ENCODE data around the gene THAP12. TPM values are rescaled to one million over a fixed set of nuclear protein-coding genes. Genes with fewer than 3 reads are reported as not detected.

Gene THAP12
- total RNA-seq, 1 experiment from 2014 or later = 82.0 TPM

DNA sequence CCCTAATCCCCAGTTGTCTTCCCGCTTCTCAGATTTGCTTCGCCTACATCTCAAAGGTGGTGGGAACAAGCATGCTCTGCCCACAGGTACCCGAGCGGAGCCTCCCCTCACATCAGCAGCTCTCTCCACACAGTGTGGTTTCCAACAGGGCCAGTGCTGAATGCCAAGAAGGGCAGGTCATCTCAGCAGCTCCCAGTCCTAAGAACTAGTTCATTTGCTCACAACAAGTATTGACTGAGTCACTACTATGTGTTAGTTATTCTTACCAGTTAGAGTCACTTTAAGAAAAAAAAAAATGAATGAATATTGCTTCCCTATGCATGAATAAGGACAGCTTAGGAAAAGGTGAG lies 66.2 kb downstream of the THAP12 start:
- in situ Hi-C loops (cut with HindIII; ENCODE audit: low sequenced_read_pairs) = no loop called here
- DNase-seq (ENCODE audit: low spot score) = no peak

DNA sequence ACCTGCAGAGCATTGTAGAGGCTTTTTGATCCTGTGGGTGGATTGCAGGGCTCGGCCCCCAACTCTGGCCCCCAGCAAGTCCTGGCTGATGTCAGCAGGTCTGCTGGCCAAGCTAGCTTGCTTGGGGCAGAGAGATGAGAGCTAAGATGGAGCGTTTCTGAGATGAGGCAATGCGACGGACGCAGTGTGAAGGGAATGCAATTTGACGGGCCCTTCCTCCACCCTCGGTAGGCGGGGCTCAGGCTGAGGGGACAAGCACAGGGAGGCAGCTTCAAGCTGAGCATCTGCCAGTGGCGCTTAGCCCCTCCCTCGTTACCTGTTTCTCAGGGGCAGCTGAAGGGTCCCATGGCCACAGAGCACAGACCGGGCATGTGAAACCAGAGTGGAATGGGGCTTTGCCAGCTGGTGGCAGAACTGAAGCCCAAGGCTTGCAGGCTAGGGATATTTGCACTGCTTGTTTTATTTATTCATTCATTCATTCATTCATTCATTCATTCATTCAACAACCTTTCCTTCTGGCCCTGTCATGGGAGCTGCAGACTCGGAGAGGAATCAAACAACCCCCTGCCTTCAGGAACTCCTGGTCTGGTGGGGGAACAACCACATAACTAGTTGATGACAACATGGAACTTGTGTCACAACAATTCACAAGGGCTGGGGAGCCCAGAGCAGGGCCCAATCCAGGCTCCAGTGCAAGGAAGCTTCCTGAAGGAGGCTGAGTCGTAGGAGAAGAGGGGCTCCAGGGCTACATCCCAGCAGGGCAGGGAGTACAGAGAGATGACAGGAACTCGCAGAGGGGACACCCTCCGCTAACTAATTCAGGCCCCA lies 66.8 kb downstream of the THAP12 start:
- no peak for DNase-seq (ENCODE audit: low spot score)
- in situ Hi-C loops (cut with HindIII; ENCODE audit: low sequenced_read_pairs) = no loop called here

DNA sequence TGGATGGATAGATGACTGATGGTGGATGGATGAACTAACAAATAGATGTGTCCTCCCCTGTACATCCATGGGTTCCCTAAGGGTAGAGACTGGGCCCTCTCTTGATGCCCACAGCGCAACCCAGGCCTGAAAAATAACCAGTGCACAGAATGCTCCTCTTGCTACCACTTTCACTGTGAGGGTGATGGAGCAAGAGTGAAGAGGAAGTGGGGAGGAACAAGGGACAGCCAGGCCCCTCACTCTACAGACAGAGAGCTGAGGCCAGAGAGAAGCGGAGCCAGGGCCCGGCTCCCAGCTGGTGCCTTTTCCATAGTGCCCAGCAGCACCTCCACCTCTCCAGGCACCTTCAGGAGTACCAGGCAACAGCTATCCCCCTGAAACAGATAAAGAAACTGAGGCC lies 67.7 kb downstream of the THAP12 start:
- in situ Hi-C loops (cut with HindIII; ENCODE audit: low sequenced_read_pairs) = no loop called here
- DNase-seq (ENCODE audit: low spot score) = no peak

DNA sequence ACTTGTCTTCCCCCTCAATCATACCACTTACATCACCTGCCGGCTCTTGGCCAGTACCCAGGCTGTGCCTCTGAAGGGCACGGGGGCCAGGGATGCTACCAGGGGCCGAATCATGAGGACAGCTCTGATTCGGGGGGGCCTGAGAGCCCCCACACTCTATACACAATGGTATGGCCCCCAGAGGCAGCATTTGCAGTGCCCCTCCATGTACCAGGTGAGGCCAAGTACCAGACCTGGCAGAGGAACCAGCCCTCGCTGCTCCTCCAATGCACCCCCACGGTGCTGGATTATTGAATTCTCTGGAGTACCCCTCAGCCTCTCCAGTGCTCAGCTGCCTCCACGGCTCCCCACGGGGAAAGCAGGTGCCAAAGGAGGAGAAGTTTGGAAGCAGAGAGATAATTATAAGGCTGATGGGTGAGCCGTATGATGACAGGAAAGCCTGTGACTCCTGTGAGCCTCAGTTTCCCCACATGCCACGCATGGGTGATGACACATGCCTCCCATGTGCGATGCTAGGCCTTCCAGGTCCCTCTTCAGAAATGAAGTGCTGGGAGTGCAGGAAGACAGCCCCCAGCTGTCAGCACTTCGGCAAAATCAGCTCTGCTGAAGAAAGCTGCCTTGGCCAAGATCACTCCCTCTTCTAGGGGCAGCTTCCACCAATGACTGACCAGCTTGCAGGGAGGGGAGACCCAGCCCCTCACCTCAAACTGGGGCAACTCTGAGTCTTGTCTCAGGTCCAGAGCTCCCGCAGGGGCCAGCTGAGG lies 69.9 kb downstream of the THAP12 start:
- DNase-seq (ENCODE audit: low spot score) = no peak
- in situ Hi-C loops (cut with HindIII; ENCODE audit: low sequenced_read_pairs) = no loop called here

DNA sequence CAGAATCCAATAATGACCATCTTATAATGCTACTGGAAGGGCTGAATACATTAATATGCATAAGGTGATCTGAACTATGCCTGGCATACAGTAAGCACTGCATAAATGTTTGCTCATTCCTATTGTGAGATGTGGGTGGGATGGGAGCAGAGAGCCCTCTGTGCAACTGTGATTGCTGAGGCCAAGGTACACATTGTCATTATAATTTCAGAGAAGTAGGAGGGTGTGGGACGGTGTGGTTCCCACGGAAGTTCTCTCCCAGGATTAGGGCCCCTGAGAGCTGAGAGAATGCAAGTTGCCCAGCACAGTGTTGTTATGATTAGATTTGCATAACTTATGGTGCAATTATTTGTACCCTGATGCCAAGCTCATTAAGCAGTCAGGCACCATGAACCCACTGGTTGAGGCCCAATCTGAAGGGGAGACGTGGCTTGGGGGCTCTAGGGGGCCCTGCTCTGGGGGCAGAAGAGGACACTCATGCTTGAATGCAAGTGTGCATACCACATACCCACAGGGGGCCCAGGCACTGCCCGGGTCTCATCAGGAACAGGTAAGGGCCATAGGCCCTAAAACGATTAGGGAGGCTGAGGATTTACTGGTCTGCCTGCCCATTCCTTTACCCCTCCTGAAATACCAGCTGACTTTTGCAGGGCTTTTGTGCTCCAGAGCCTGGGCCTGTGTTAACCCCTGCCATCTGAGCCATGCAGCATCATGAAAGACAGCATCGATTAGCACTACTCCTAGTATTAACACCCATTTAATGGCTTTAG lies 72.8 kb downstream of the THAP12 start:
- no peak for DNase-seq (ENCODE audit: low spot score)
- in situ Hi-C loops (cut with HindIII; ENCODE audit: low sequenced_read_pairs) = no loop called here

DNA sequence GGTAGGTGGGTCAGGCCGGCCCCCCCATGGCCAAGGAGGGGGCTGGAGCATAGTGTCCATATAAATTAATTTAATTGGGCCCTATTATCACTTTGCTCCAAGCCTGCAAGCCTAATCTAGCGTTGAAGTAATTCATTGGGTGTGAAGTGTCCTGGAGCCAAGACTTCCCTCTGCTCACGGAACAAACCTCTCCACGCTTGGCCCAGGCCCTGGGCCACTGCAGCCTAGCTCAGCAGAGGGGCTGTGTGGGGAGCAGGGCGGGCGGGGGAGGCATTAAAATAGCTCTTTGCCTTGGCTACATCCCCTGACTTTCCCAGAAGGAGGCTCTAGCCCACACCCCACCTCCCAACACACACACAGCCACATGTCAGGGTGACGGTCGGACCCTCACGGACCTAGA lies 73.5 kb downstream of the THAP12 start:
- no peak for DNase-seq (ENCODE audit: low spot score)
- in situ Hi-C loops (cut with HindIII; ENCODE audit: low sequenced_read_pairs) = no loop called here

DNA sequence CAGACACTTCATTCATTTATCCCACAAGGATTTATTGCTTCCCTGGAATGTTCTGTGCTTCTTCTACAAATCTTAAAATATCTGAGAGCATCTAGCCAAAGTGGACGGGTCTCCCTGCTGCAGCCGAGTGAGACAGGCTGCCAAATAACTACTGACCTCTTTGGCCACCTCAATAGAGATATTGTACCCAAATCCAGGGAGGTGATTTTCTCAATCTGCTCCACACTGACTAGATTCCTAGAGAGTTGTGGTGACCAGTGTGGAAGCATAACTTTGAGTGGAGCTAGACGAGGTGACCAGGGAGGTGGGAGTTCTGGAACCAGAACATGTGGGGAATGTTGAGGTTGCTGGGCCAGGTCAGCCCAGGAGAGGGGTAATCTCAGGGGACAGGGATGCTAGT lies 77.5 kb downstream of the THAP12 start:
- DNase-seq (ENCODE audit: low spot score) = no peak
- in situ Hi-C loops (cut with HindIII; ENCODE audit: low sequenced_read_pairs) = no loop called here

DNA sequence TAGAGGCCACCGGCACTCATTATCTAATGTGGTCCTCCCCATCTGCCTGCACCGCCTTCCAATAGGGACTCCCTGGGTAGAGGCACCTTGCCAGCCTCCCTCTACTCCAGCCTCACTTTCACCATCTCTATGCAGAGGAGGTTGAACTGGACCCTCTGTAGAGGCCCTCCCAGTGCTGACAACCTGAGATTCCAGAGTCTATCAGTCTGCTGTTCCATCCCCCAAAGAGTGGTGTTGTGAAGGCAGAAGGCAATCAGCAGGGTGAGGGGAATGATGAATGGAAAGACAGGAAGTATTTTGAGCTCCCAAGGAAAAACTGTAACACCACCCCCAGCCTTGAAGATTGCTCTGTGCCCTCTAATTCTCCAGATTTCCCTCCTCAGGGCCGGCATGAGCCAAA lies 77.9 kb downstream of the THAP12 start:
- DNase-seq (ENCODE audit: low spot score) = no peak
- in situ Hi-C loops (cut with HindIII; ENCODE audit: low sequenced_read_pairs) = no loop called here

Other genes starting within 250 kb of the THAP12 start
- 20.5 and 21.6 TPM in 2 replicates for gene WNT11, start 174.6 kb downstream of the THAP12 start, total RNA-seq (2014; rRNA removed; shearing (Covaris generic))
- gene GVQW3, start 191 bp upstream of the THAP12 start, total RNA-seq (2014; rRNA removed; shearing (Covaris generic)) = 1.4 and 5.2 TPM in 2 replicates
- gene EMSY, start 63.9 kb upstream of the THAP12 start, total RNA-seq (2014; rRNA removed; shearing (Covaris generic)) = 6.3 and 12.8 TPM in 2 replicates

All from G401 (cell line).